ENCODE measurements around the gene ALDH4A1. TPM values are rescaled to one million over a fixed set of nuclear protein-coding genes. Genes with fewer than 3 reads are reported as not detected.
"Not testable (repeated sequence)": the region's sequence is repeated elsewhere in the genome, so short reads cannot be mapped to it uniquely, and the experiment has no call there.

Gene ALDH4A1
- polyA plus RNA-seq, 1 donor: 3.1 TPM

DNA sequence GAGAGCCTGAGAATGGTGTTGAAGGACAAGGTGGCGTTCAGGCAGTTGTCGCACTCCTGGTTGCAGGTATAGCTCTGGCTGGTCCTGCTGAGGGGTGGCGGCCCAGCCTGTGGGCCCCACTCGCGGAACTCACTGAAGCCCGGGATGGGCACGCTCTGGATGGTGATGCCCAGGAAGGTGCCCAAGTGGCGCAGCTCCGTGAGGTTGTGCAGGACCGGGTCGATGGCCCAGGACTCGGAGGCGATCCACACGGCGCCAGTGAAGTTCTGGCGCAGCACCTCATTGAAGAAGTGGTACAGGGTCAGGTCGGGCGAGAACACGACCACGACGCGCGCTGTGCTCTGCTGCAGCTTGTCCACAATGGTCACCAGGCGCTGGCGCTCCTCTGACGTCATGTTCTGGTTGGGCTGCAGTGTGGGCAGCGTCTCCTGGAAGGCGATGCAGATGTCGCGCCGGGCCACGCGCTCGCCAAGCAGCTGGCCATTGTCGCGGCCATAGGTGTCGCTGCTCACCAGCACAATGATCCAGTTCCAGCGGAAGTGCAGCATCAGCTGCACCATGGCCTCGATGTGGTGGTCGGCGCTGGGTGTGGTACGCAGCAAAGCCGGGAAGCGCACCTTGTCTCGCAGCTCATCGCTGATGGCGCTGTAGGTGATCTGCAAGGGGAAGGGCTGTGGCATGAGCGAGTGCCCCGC is 47.9 kb downstream of the ALDH4A1 start:
- DNase-seq: no peak
- no CpG with 5 or more reads among the region's 49 CpGs for WGBS (ENCODE audit: insufficient coverage, low lambda C conversion rate)
- H3K4me3 ChIP-seq (ENCODE audit: low read length): no peak overlapping the region
- no peaks in the 10 kb centered on the region for H3K36me3 ChIP-seq (ENCODE audit: control insufficient read depth, insufficient read depth, low read length)
- H3K4me1 ChIP-seq (ENCODE audit: control insufficient read depth, insufficient read depth, low read length): no peaks in the 10 kb centered on the region
- H3K27ac ChIP-seq (ENCODE audit: low read length): no peak overlapping the region
- H3K27me3 ChIP-seq (ENCODE audit: control insufficient read depth, insufficient read depth, low read length): peaks cover 4% of the 10 kb centered on the region
- peaks cover 8% of the 10 kb centered on the region for H3K9me3 ChIP-seq (ENCODE audit: control insufficient read depth, low read depth, low read length)

- no peak for DNase-seq
- no CpG with 5 or more reads among the region's 6 CpGs for WGBS (ENCODE audit: insufficient coverage, low lambda C conversion rate)
- H3K36me3 ChIP-seq (ENCODE audit: control insufficient read depth, insufficient read depth, low read length): no peaks in the 10 kb centered on the region
Measured at GRCh38 chr1:18852501-18852900, 49.9 kb downstream of the ALDH4A1 start.

DNA sequence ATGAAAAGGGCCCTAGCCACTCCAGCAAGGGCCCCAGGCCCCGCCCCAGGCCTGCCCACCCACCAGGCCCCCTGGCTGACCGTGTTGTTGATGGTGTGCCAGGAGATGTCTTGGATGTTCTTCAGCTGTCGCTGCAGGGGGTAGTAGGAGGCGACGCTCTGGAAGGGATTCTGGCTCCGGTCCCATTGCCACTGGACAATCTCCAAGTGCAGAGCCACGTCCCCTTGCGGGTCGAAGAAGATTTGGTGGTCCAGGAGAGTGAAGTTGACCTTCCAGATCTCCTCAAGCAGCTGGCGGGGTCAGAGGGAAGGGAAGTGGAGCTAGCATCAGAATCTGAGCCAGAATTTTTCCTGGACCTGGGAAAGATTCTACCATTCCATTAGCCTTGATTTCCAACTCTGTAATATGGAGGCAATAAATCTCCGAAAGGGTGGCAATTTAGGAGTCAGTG is 53.1 kb downstream of the ALDH4A1 start:
- Histone ChIP-seq H3K4me3 (ENCODE audit: low read length) (no peak overlapping the region), H3K27ac (ENCODE audit: low read length) (no peak overlapping the region), H3K36me3 (ENCODE audit: control insufficient read depth, insufficient read depth, low read length) (no peaks in the 10 kb centered on the region), H3K4me1 (ENCODE audit: control insufficient read depth, insufficient read depth, low read length) (no peaks in the 10 kb centered on the region), H3K27me3 (ENCODE audit: control insufficient read depth, insufficient read depth, low read length) (peaks cover 6% of the 10 kb centered on the region), H3K9me3 (ENCODE audit: control insufficient read depth, low read depth, low read length) (no peaks in the 10 kb centered on the region)
- DNase-seq: no peak
- no CpG with 5 or more reads among the region's 11 CpGs for WGBS (ENCODE audit: insufficient coverage, low lambda C conversion rate)

More at GRCh38 chr1:18852501-18852900, 49.9 kb downstream of the ALDH4A1 start:
- H3K4me1 ChIP-seq (ENCODE audit: control insufficient read depth, insufficient read depth, low read length): no peaks in the 10 kb centered on the region
- peaks cover 4% of the 10 kb centered on the region for H3K27me3 ChIP-seq (ENCODE audit: control insufficient read depth, insufficient read depth, low read length)
- no peak overlapping the region for H3K4me3 ChIP-seq (ENCODE audit: low read length)
- no peak overlapping the region for H3K27ac ChIP-seq (ENCODE audit: low read length)
- peaks cover 2% of the 10 kb centered on the region for H3K9me3 ChIP-seq (ENCODE audit: control insufficient read depth, low read depth, low read length)

- not testable (repeated sequence) for H3K4me1 ChIP-seq (ENCODE audit: control insufficient read depth, insufficient read depth, low read length); H3K27me3 ChIP-seq (ENCODE audit: control insufficient read depth, insufficient read depth, low read length); H3K27ac ChIP-seq (ENCODE audit: low read length); H3K36me3 ChIP-seq (ENCODE audit: control insufficient read depth, insufficient read depth, low read length); H3K9me3 ChIP-seq (ENCODE audit: control insufficient read depth, low read depth, low read length); H3K4me3 ChIP-seq (ENCODE audit: low read length); DNase-seq
- 100% methylated on average over 1 of the region's 2 CpGs for WGBS (ENCODE audit: insufficient coverage, low lambda C conversion rate)
Measured at GRCh38 chr1:18847723-18848122, 54.6 kb downstream of the ALDH4A1 start.

- H3K4me3 ChIP-seq (ENCODE audit: low read length): no peak overlapping the region
- no peaks in the 10 kb centered on the region for H3K36me3 ChIP-seq (ENCODE audit: control insufficient read depth, insufficient read depth, low read length)
- H3K4me1 ChIP-seq (ENCODE audit: control insufficient read depth, insufficient read depth, low read length): no peaks in the 10 kb centered on the region
- H3K9me3 ChIP-seq (ENCODE audit: control insufficient read depth, low read depth, low read length): no peaks in the 10 kb centered on the region
- no peak overlapping the region for H3K27ac ChIP-seq (ENCODE audit: low read length)
- WGBS (ENCODE audit: insufficient coverage, low lambda C conversion rate): 100% methylated on average over 5 of the region's 17 CpGs
- no peak for DNase-seq
- H3K27me3 ChIP-seq (ENCODE audit: control insufficient read depth, insufficient read depth, low read length): peaks cover 8% of the 10 kb centered on the region
Measured at GRCh38 chr1:18840145-18840544, 62.2 kb downstream of the ALDH4A1 start.

DNA sequence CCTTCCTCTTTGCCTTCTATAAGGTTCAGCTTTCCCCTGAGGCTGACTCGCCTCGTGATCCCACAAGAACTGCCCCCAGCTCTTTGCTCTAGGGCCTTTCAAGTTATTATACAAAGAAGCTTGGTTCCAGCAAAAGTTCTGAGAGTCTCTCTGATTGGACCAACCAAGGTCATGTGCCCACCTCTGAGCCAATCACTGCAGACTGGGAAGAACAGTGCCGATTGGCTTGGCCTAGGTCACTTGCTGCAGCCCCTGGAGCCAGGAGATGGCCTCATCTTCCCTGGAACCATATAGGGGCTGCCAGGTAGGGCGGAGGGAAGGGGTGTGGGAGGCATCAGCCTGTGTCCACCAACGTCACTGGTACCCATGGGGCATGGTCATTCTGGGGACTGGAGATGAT is 65.7 kb downstream of the ALDH4A1 start:
- WGBS (ENCODE audit: insufficient coverage, low lambda C conversion rate): no CpG with 5 or more reads among the region's 5 CpGs
- Histone ChIP-seq H3K4me1 (ENCODE audit: control insufficient read depth, insufficient read depth, low read length) (no peaks in the 10 kb centered on the region), H3K9me3 (ENCODE audit: control insufficient read depth, low read depth, low read length) (no peaks in the 10 kb centered on the region), H3K36me3 (ENCODE audit: control insufficient read depth, insufficient read depth, low read length) (no peaks in the 10 kb centered on the region), H3K4me3 (ENCODE audit: low read length) (no peak overlapping the region), H3K27me3 (ENCODE audit: control insufficient read depth, insufficient read depth, low read length) (peaks cover 7% of the 10 kb centered on the region), H3K27ac (ENCODE audit: low read length) (no peak overlapping the region)
- DNase-seq: no peak

- no CpG with 5 or more reads among the region's 1 CpG for WGBS (ENCODE audit: insufficient coverage, low lambda C conversion rate)
- not testable (repeated sequence) for DNase-seq; H3K27ac ChIP-seq (ENCODE audit: low read length); H3K4me1 ChIP-seq (ENCODE audit: control insufficient read depth, insufficient read depth, low read length); H3K4me3 ChIP-seq (ENCODE audit: low read length); H3K27me3 ChIP-seq (ENCODE audit: control insufficient read depth, insufficient read depth, low read length); H3K36me3 ChIP-seq (ENCODE audit: control insufficient read depth, insufficient read depth, low read length); H3K9me3 ChIP-seq (ENCODE audit: control insufficient read depth, low read depth, low read length)
Measured at GRCh38 chr1:18832319-18832718, 70.0 kb downstream of the ALDH4A1 start.

DNA sequence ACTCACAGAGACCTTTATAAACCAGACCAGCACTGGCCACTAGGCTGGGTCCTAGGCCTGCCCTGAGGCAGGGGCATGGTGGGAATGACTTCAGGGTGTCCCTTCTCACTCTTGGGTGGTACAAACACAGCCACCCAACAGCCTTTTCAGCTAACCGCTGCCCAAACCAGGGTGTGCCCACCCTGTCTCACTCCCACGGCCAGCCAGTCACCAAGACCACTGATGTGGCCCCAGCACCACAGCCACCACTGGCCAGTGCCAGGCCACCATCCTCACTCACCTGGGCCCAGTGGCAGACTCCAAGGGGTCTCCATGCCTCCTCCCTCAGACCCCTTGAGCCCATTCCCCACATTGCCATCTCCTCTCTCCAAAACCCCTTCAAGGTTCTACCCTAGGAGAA is 70.7 kb downstream of the ALDH4A1 start:
- H3K4me1 ChIP-seq (ENCODE audit: control insufficient read depth, insufficient read depth, low read length): no peaks in the 10 kb centered on the region
- no CpG with 5 or more reads among the region's 2 CpGs for WGBS (ENCODE audit: insufficient coverage, low lambda C conversion rate)
- no peaks in the 10 kb centered on the region for H3K9me3 ChIP-seq (ENCODE audit: control insufficient read depth, low read depth, low read length)
- no peak overlapping the region for H3K27ac ChIP-seq (ENCODE audit: low read length)
- no peaks in the 10 kb centered on the region for H3K36me3 ChIP-seq (ENCODE audit: control insufficient read depth, insufficient read depth, low read length)
- peaks cover 5% of the 10 kb centered on the region for H3K27me3 ChIP-seq (ENCODE audit: control insufficient read depth, insufficient read depth, low read length)
- no peak overlapping the region for H3K4me3 ChIP-seq (ENCODE audit: low read length)
- no peak for DNase-seq

- Histone ChIP-seq H3K27me3 (ENCODE audit: control insufficient read depth, insufficient read depth, low read length) (peaks cover 2% of the 10 kb centered on the region), H3K4me3 (ENCODE audit: low read length) (no peak overlapping the region), H3K36me3 (ENCODE audit: control insufficient read depth, insufficient read depth, low read length) (no peaks in the 10 kb centered on the region), H3K27ac (ENCODE audit: low read length) (no peak overlapping the region), H3K9me3 (ENCODE audit: control insufficient read depth, low read depth, low read length) (no peaks in the 10 kb centered on the region), H3K4me1 (ENCODE audit: control insufficient read depth, insufficient read depth, low read length) (no peaks in the 10 kb centered on the region)
- WGBS (ENCODE audit: insufficient coverage, low lambda C conversion rate): no CpG with 5 or more reads among the region's 12 CpGs
- no peak for DNase-seq
Measured at GRCh38 chr1:18830596-18830995, 71.8 kb downstream of the ALDH4A1 start.

GRCh38 chr1:18829671-18830070 is 72.7 kb downstream of the ALDH4A1 start:
- H3K4me3 ChIP-seq (ENCODE audit: low read length): no peak overlapping the region
- no peaks in the 10 kb centered on the region for H3K27me3 ChIP-seq (ENCODE audit: control insufficient read depth, insufficient read depth, low read length)
- no CpG with 5 or more reads among the region's 1 CpG for WGBS (ENCODE audit: insufficient coverage, low lambda C conversion rate)
- H3K4me1 ChIP-seq (ENCODE audit: control insufficient read depth, insufficient read depth, low read length): no peaks in the 10 kb centered on the region
- H3K36me3 ChIP-seq (ENCODE audit: control insufficient read depth, insufficient read depth, low read length): no peaks in the 10 kb centered on the region
- no peak for DNase-seq
- no peaks in the 10 kb centered on the region for H3K9me3 ChIP-seq (ENCODE audit: control insufficient read depth, low read depth, low read length)
- H3K27ac ChIP-seq (ENCODE audit: low read length): no peak overlapping the region

DNA sequence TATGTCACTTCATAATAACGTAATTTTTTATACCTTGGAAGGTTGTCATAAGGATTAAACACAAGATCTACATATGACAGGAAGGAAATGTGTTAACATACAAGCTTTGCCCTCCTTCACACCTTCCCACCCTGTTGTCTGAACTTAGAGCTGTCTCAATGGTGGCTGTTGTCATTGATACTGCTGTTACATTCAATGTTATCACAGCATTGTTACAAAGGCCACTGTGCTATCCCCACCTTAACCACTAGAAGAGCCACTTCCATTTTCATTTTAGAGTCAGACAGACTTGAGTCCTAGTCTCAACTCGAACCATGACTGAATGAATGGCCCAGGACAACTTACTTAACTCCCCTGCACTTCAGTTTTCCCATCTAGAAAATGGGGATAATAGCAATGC is 74.1 kb downstream of the ALDH4A1 start:
- no peaks in the 10 kb centered on the region for H3K9me3 ChIP-seq (ENCODE audit: control insufficient read depth, low read depth, low read length)
- H3K4me3 ChIP-seq (ENCODE audit: low read length): no peak overlapping the region
- no peak overlapping the region for H3K27ac ChIP-seq (ENCODE audit: low read length)
- H3K36me3 ChIP-seq (ENCODE audit: control insufficient read depth, insufficient read depth, low read length): no peaks in the 10 kb centered on the region
- H3K4me1 ChIP-seq (ENCODE audit: control insufficient read depth, insufficient read depth, low read length): no peaks in the 10 kb centered on the region
- no peak for DNase-seq
- H3K27me3 ChIP-seq (ENCODE audit: control insufficient read depth, insufficient read depth, low read length): no peaks in the 10 kb centered on the region
- 67% methylated on average over 1 of the region's 2 CpGs for WGBS (ENCODE audit: insufficient coverage, low lambda C conversion rate)

All from large intestine (tissue), 3 donors.